GM12878 (cell line): ENCODE measurements around the gene USP21. TPM values are rescaled to one million over a fixed set of nuclear protein-coding genes. Genes with fewer than 3 reads are reported as not detected.

Experiments used
- BACH1 ChIP-seq: fragments of 450-650 bp; IDR thresholded peaks from 2 replicates; pipeline ENCODE4 v1.6.1; 2017; ENCODE audit warnings: mild to moderate bottlenecking, borderline replicate concordance
- BHLHE40 ChIP-seq, 2 experiments: fragments of 450-650 bp in 1 of 2; IDR thresholded peaks; 2 replicates each; pipeline ENCODE4 v1.6.1; 2011 to 2017; ENCODE audit warnings: low read depth in 2 of 2, borderline replicate concordance in 1 of 2, improper control_type of control experiment in 1 of 2, low read length in 1 of 2, mild to moderate bottlenecking in 1 of 2
- CHD2 ChIP-seq: IDR thresholded peaks from 2 replicates; pipeline ENCODE4 v1.6.1; 2011; ENCODE audit warnings: low read depth, low read length, improper control_type of control experiment, borderline replicate concordance
- DPF2 ChIP-seq: fragments of 450-650 bp; IDR thresholded peaks from 2 replicates; pipeline ENCODE4 v1.6.1; 2017; ENCODE audit warnings: mild to moderate bottlenecking
- FOXK2 ChIP-seq: fragments of 450-650 bp; IDR thresholded peaks from 2 replicates; pipeline ENCODE4 v1.6.1; 2017; ENCODE audit warnings: mild to moderate bottlenecking, moderate library complexity
- GABPA ChIP-seq: IDR thresholded peaks from 2 replicates; pipeline ENCODE4 v1.6.1; 2014; ENCODE audit warnings: antibody characterized with exemption, low read depth, mild to moderate bottlenecking, inconsistent platforms
- HCFC1 ChIP-seq: fragments of 150-350 bp; IDR thresholded peaks from 2 replicates; pipeline ENCODE4 v1.6.1; 2014; ENCODE audit warnings: low read length
- HDAC2 ChIP-seq: fragments of 200-600 bp; sonication (generic); IDR thresholded peaks from 2 replicates; pipeline ENCODE4 v1.6.1; 2017
- IRF5 ChIP-seq: fragments of 450-650 bp; IDR thresholded peaks from 2 replicates; pipeline ENCODE4 v1.6.1; 2017; ENCODE audit warnings: borderline replicate concordance
- MLLT1 ChIP-seq: fragments of 450-650 bp; IDR thresholded peaks from 2 replicates; pipeline ENCODE4 v1.6.1; 2016; ENCODE audit warnings: mild to moderate bottlenecking
- PAX8 ChIP-seq: fragments of 450-650 bp; IDR thresholded peaks from 2 replicates; pipeline ENCODE4 v1.6.1; 2017; ENCODE audit warnings: mild to moderate bottlenecking, moderate library complexity
- PBX3 ChIP-seq: IDR thresholded peaks from 2 replicates; pipeline ENCODE4 v1.6.1; 2011; ENCODE audit warnings: mild to moderate bottlenecking, low read depth, low read length, moderate library complexity; ENCODE audit not compliant: insufficient replicate concordance
- RCOR1 ChIP-seq: conservative IDR thresholded peaks from 2 replicates; pipeline ENCODE4 v1.6.1; 2012; ENCODE audit warnings: low read depth, low read length, improper control_type of control experiment
- REST ChIP-seq: IDR thresholded peaks from 2 replicates; pipeline ENCODE4 v1.6.1; 2012; ENCODE audit warnings: mild to moderate bottlenecking, low read depth, low read length
- TCF7 ChIP-seq: IDR thresholded peaks from 2 replicates; pipeline ENCODE4 v1.6.1; 2014; ENCODE audit warnings: antibody characterized with exemption, borderline replicate concordance
- ZNF217 ChIP-seq: fragments of 450-650 bp; IDR thresholded peaks from 2 replicates; pipeline ENCODE4 v1.6.1; 2017; ENCODE audit warnings: antibody characterized with exemption, mild to moderate bottlenecking
- ZNF687 ChIP-seq: fragments of 450-650 bp; IDR thresholded peaks from 2 replicates; pipeline ENCODE4 v1.6.1; 2017; ENCODE audit warnings: mild to moderate bottlenecking, moderate library complexity
- polyA plus RNA-seq, 11 experiments: library from polyadenylated mRNA; depleted of rRNA in 4 of 11; unstranded in 6 of 11; stranded (reverse) in 5 of 11; fragments of >200 nt; fragmentation: Nextera tagmentation in 4 of 11; fragmentation: Illumina TruSeq in 1 of 11; extraction: Ambion mirVana in 4 of 11; extraction: Trizol in 1 of 11; gene quantifications; 1 replicate in 1 of 11; 2 replicates in 10 of 11; pipeline versions ENCODE4 v1.2.1 to v1.2.3, GENCODE V29; 2011 to 2016; ENCODE audit warnings: inconsistent platforms in 2 of 11, missing spikeins in 2 of 11, low read depth in 1 of 11
- total RNA-seq, 4 experiments: library from RNA; depleted of rRNA in 3 of 4; stranded (reverse); fragments of >200 nt in 3 of 4; fragmentation: Illumina TruSeq in 1 of 4; extraction: Trizol in 1 of 4; gene quantifications; 2 replicates each; pipeline versions ENCODE4 v1.2.1 to v1.2.3, GENCODE V29; 2013 to 2021

Gene USP21
- total and polyA plus RNA-seq, 10 of the 15 experiments (the other 5 are each of a cell fraction or from before 2014, with no cell fraction given) = 3.2 to 28.6 (median 16.6) TPM

GRCh38 chr1:161165742-161166668 lies 6.7 kb downstream of the USP21 start, which contains the start of gene PPOX (continued):
- TF ChIP-seq ZNF687 (no peak), BACH1 (peak; percentile 54; the same call in 1 of the 2 replicates), HDAC2 (no peak), MLLT1 (peak; percentile 67; the same call in 1 of the 2 replicates), GABPA (no peak), CHD2 (peak; percentile 98), FOXK2 (peak; percentile 83), RCOR1 (peak; percentile 91; the same call in 1 of the 2 replicates), HCFC1 (peak; percentile 56), ZNF217 (no peak), DPF2 (no peak), IRF5 (no peak), PBX3 (peak; percentile 14), REST (peak; percentile 37; the same call in 1 of the 2 replicates), TCF7 (no peak), PAX8 (no peak), BHLHE40 (IDR thresholded peaks at IDR 0.05; ENCODE audit: borderline replicate concordance in 1 of 2, low read depth in 2 of 2, low read length in 1 of 2) (peak; percentile 96 to 98)
